Ascending aorta (tissue), 2 donors: Measurements from ENCODE around the gene MOCS1. TPM values are rescaled to one million over a fixed set of nuclear protein-coding genes. Genes with fewer than 3 reads are reported as not detected.
A peak's percentile ranks its signal among the peaks of the same experiment; 100 is the strongest.

ENCODE experiments used
- DNase-seq, 2 donors: peaks; one replicate each; pipeline ENCODE4 v3.0.0-alpha.2; 2019; ENCODE audit warnings: low spot score in 2 of 2
- H3K27ac ChIP-seq, 2 donors: fragments of 200-600 bp; sonication (generic); one replicate each; pipeline ENCODE4 v1.5.1; 2016 to 2017; ENCODE audit warnings: mild to moderate bottlenecking in 1 of 2
- H3K27me3 ChIP-seq: fragments of 200-600 bp; sonication (generic); one replicate; pipeline ENCODE4 v1.5.1; 2017
- H3K36me3 ChIP-seq, 2 donors: fragments of 200-600 bp; sonication (generic); one replicate each; pipeline ENCODE4 v1.5.1; 2016
- H3K4me1 ChIP-seq, 2 donors: fragments of 200-600 bp; sonication (generic); one replicate each; pipeline ENCODE4 v1.5.1; 2016 to 2017; ENCODE audit warnings: mild to moderate bottlenecking in 1 of 2
- H3K4me3 ChIP-seq, 2 donors: fragments of 200-600 bp; sonication (generic); one replicate each; pipeline ENCODE4 v1.5.1; 2016 to 2017; ENCODE audit warnings: mild to moderate bottlenecking in 1 of 2
- H3K9me3 ChIP-seq, 2 donors: fragments of 200-600 bp; sonication (generic); one replicate each; pipeline ENCODE4 v1.5.1; 2016
- CTCF ChIP-seq, 3 experiments: fragments of 200-600 bp in 2 of 3; fragments of 450-650 bp in 1 of 3; sonication (generic) in 2 of 3; IDR thresholded peaks; one replicate each; pipeline ENCODE4 v1.5.1; 2016 to 2019; ENCODE audit warnings: antibody characterized with exemption in 3 of 3, mild to moderate bottlenecking in 1 of 3, moderate library complexity in 1 of 3
- intact Hi-C: fragments of 100-400 bp; cut with DNase I; formaldehyde crosslinking; loops from one replicate; pipeline ENCODE4 v1.15.1; 2023
- total RNA-seq: library from RNA; depleted of rRNA; stranded (reverse); fragments of >200 nt; gene quantifications from one replicate; pipeline ENCODE4 v1.1.0, GENCODE V29; 2016

Gene MOCS1
- total RNA-seq: 45.4 TPM

GRCh38 chr6:39934131-39934757 is at the start of gene MOCS1:
MOCS1 (minus strand) TSS chr6:39934462; CDS start chr6:39934417, 45 bp downstream.
- peak within 1 kb of the TSS; percentile 78 to 88 for H3K4me3 ChIP-seq
- no peaks in the 10 kb centered on the region for H3K9me3 ChIP-seq
- H3K27me3 ChIP-seq: no peaks in the 10 kb centered on the region
- TF ChIP-seq CTCF (IDR thresholded peaks at IDR 0.05): no peak
- H3K36me3 ChIP-seq: no peaks in the 10 kb centered on the region
- peak; percentile 54 to 92 for DNase-seq
- intact Hi-C loops: no loop called here
- peak within 1 kb of the TSS; percentile 84 to 93 for H3K27ac ChIP-seq
- H3K4me1 ChIP-seq: peaks cover 15 to 44% of the 10 kb centered on the region in 2 donors

GRCh38 chr6:39984051-39984450 is 49.8 kb upstream of the MOCS1 start:
- Histone ChIP-seq H3K4me1 (peaks cover 0 to 22% of the 10 kb centered on the region in 2 donors), H3K27ac (no peak overlapping the region), H3K9me3 (no peaks in the 10 kb centered on the region), H3K27me3 (no peaks in the 10 kb centered on the region), H3K36me3 (no peaks in the 10 kb centered on the region), H3K4me3 (no peak overlapping the region)
- DNase-seq: no peak
- TF ChIP-seq CTCF (IDR thresholded peaks at IDR 0.05): no peak
- intact Hi-C loops: loop anchor here (10.0 kb wide), 1 partner anchor 931 kb away; no protein-coding TSS in a partner anchor

- H3K9me3 ChIP-seq: no peaks in the 10 kb centered on the region
- DNase-seq: no peak
- H3K4me1 ChIP-seq: peaks cover 0 to 24% of the 10 kb centered on the region in 2 donors
- no peaks in the 10 kb centered on the region for H3K36me3 ChIP-seq
- TF ChIP-seq CTCF (IDR thresholded peaks at IDR 0.05): no peak
- intact Hi-C loops: loop anchor here (10.0 kb wide), 1 partner anchor 932 kb away; no protein-coding TSS in a partner anchor
- no peak overlapping the region for H3K4me3 ChIP-seq
- no peaks in the 10 kb centered on the region for H3K27me3 ChIP-seq
- no peak overlapping the region for H3K27ac ChIP-seq
These were observed 48.9 kb upstream of the MOCS1 start for GRCh38 chr6:39983193-39983592.

GRCh38 chr6:39982720-39983119 is 48.5 kb upstream of the MOCS1 start:
- H3K9me3 ChIP-seq: no peaks in the 10 kb centered on the region
- H3K27me3 ChIP-seq: no peaks in the 10 kb centered on the region
- no peaks in the 10 kb centered on the region for H3K36me3 ChIP-seq
- no peak overlapping the region for H3K4me3 ChIP-seq
- no peak for TF ChIP-seq CTCF (IDR thresholded peaks at IDR 0.05)
- H3K4me1 ChIP-seq: peaks cover 0 to 24% of the 10 kb centered on the region in 2 donors
- no peak overlapping the region for H3K27ac ChIP-seq
- no peak for DNase-seq
- intact Hi-C loops: loop anchor here (10.0 kb wide), 1 partner anchor 932 kb away; no protein-coding TSS in a partner anchor

- peaks cover 0 to 24% of the 10 kb centered on the region in 2 donors for H3K4me1 ChIP-seq
- peak overlapping the region; percentile 62 to 65 for H3K27ac ChIP-seq
- no peaks in the 10 kb centered on the region for H3K27me3 ChIP-seq
- DNase-seq: no peak
- H3K9me3 ChIP-seq: no peaks in the 10 kb centered on the region
- no peak overlapping the region for H3K4me3 ChIP-seq
- TF ChIP-seq CTCF (IDR thresholded peaks at IDR 0.05): peak; percentile 43 to 57 (median 56)
- intact Hi-C loops: loop anchor here (1.0 to 10.0 kb wide), 3 partner anchors 328 to 1047 kb away; no protein-coding TSS in a partner anchor
- no peaks in the 10 kb centered on the region for H3K36me3 ChIP-seq
These were observed 46.7 kb upstream of the MOCS1 start for GRCh38 chr6:39980839-39981580.
